Measurements from ENCODE around the gene MAEL.
A peak's percentile ranks its signal among the peaks of the same experiment; 100 is the strongest.

Gene MAEL

DNA sequence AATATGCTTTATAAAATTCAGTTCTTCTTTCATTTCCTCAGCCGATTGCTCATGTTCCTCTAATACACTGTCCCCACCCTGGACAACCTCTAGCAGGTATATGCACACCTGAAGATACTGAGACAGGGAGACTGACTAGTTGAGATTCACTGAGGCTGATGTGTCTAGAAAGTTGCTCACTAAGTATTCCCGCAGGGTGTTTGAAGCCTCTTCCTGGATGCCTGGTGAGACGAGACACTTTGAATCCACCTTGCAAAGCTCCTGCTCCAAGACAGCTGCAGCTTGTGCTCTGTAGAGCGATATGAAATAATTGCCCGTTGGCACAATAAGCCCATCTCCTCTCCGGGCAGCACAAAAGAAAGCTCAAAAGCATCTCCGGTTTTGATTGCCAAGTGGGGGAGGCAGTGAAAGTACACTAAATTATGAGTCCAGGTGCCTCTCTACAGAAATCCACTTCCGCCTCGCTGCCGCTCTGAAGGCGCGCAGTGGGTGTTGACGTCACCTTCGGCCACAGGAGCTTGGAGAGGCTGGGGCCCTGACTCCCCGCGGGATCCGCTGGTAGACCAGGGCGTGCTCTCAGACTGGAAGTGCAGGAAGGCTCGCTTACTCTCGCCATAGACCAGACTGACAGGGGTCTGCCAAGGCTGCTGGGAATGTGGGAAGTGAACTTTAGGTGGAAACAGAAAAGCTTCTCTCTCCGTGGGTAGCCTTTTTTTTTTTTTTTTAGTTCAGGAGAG, 54.8 kb downstream of the MAEL start:
- intact Hi-C loops (cut with DNase I): no loop called here
- peak in 27 of 42 donors; percentile 19 to 63 (median 44) for DNase-seq

DNA sequence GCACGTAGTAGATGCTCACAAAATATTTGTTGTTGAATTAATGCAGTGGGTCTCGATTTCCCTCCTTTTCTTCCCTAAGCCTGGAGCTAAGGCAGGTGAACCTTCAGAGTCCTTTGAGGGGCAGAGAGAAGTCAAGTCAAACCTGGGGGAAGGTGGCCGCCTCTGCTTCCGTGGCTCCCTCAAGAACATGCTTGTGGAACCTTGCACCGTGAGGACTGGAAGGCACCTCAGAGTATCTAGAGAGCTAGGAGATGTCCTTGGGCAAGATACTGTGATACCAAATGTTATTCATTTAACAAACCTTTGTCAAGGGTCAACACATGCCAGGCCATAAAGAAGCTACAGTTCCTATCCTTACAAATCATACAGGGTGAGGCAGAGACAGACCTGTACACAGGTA, 62.8 kb downstream of the MAEL start:
- intact Hi-C loops (cut with DNase I): no loop called here
- no peak for DNase-seq

DNA sequence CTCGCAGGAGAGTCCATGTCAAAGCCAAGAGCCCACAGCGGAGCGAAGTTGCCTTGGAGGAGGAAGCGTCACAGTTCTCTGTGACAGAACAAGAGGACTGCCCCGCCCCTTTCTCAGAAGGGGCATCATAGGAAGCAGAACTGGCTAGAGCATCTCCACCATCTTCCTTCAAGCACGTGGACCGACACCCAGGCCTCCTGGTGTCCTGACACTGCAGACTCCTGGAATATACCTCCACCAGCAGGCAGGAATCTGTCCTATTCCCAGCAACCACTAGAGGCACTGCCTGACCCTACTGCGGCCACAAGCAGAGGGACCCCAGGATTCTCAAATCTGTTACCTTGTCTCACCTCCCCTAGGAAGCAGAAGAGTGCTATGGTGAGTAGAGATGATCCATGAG, 63.3 kb downstream of the MAEL start:
- intact Hi-C loops (cut with DNase I): no loop called here
- DNase-seq: peak in 1 of 42 donors; percentile 35

DNA sequence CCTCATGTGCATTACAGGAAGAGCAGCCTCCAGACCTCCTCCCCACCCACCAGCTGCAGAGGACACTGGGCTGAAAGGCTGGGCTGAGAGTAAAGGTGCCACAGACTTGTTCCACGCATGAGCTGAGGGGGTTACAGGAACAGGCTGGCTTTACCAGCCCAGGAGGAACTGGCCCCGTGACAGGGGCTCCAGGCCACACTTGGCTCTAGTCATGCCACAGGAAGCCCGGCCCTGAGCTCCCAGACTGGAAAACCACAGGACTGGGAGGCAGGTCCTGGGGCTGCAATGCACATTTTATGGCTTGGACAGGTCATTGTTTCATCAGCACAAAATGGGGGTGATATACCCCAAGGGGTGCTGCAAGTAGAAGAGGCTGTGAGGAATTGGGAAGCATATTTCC, 65.5 kb downstream of the MAEL start:
- DNase-seq: peak in 1 of 42 donors; percentile 35
- intact Hi-C loops (cut with DNase I): no loop called here

DNA sequence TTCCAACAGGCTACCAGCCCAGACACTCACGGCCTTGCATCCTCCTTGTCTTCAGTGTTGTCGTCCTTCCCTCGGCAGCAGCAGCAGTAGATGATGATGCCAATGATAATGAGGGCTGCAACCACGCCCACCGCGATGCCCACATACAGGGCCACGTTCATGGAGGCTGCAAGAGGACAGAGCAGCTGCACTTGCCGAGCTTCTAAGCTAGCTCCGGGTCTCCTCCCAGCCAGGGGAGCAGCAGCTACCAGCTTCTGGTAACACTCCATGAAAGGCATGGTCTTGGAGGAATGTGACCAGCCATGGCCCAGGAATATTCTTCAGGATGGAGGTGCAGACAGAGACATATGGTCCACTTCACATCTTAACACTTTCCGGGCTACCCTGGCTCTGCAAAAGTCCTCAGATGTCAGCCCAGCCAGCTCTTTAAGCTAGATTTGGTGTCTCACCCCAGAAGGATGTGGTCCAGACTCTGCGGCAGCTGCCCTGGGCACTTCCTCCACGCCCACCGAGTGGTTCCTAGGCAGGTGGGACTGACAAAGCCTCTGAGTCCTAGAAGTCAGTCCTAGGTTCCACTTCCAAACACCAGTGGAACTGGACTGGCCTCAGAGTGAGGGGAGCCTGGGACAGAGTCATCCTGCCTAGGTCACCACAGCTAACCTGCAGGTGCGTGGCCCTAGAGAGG, 66.0 kb downstream of the MAEL start:
- intact Hi-C loops (cut with DNase I): no loop called here
- DNase-seq: peak in 1 of 42 donors; percentile 36

DNA sequence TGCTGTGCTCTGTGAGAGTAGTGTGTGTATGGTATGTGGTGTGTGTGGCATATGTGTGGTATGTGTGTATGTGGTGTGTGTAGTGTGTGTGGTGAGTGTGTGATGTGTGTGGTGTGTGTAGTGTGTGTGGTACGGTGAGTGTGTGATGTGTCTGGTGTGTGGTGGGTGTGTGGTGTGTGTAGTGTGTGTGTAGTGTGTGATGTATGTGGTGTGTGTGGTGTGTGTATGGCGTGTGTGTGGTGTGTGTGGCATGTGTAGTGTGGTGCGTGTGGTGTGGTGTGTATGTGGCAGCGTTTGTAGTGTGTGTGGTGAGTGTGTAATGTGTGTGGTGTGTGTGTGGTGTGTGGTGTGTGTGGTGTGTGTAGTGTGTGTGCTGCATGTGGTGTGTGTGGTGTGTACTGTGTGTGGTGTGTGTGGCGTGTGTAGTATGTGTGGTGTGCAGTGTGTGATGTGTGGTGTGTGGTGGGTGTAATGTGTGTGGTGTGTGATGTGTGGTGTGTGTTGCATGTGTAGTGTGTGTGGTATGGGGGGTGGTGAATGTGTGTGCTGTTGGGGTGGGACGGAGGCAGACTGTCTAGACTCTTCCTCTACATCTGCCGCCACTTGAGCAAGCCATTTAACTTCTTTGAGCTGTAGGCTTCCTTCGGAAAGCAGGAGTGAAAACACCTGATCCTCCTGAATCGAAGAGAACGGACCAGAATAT, 67.6 kb downstream of the MAEL start:
- intact Hi-C loops (cut with DNase I): no loop called here
- no peak for DNase-seq

DNA sequence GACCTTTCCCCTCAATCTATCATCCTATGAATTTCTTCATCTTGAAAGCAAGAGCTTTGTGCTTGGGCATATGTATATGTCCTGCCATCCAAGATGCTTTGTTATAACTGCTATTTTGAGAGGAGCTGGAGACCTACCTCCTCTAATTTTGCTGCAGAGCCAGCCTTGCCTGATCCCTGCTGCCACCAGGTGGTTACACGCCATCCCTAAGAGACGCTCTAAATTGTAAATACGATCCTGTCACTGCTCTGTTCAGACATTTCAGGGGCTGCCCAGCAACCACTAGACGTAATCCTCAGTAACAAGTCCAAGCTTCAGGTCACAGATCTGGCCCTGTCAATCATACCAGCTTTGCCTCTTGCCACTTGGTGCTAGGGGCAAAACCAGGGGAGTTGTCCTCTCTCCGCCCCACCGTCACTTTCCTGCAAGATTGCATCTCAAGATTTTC, 68.2 kb downstream of the MAEL start:
- peak; percentile 37 to 84 (median 60) for DNase-seq
- intact Hi-C loops (cut with DNase I): no loop called here

DNA sequence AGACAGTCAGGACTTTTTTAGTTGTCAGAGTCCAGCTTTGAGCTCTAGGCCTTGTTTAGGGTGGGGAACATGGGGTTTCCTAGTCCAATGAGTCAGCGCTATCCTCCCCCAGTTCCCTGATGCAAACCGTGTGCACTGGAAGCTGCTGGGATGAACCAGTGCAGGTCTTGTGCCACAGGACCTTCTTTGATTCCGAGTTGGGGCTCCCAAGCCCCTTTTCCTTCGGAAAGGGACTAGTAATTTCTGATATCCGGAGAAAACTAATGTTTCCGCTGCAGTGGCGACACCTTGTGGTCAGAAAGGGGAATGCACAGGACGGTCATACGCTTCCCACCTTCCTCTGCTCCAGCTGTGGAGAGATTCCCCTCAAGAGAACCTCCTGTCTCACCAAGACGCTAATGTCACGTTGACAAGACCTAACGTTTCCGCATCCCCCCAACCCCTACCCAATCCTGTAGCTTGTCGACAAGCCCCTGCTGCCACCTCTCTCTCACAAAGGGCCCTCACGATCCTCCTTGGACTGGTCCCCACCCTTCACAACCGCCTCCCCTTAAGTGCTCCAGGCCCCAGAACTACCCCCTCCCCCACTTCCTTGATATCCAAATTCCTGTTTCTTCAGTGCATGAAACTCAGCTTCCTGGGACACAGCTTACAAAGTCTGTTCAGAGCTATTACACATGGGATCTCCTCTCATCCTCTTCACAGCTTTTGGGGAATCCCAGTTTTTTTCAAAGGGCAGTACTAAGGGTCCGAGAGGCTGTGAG, 70.1 kb downstream of the MAEL start:
- DNase-seq: peak in 41 of 42 donors; percentile 49 to 95 (median 83)
- intact Hi-C loops (cut with DNase I): loop anchor here (2.0 kb wide), 1 partner anchor 148 kb away; no protein-coding TSS in a partner anchor

DNA sequence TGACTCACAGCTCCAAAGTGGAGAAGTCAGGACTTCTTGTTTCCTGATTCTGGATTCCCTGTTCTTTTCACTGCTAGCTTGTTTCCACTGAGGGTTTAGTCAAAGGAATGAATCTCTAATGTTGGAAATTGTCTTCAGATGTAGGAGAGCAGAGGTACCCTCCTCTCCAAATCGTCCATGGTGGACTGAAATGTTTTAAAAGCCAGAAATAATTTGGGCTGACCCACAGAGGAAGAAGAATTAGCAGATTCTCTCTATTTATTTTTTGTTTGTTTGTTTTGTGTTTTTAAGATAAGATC, 70.7 kb downstream of the MAEL start:
- DNase-seq: no peak
- intact Hi-C loops (cut with DNase I): loop anchor here (2.0 kb wide), 1 partner anchor 149 kb away; no protein-coding TSS in a partner anchor

DNA sequence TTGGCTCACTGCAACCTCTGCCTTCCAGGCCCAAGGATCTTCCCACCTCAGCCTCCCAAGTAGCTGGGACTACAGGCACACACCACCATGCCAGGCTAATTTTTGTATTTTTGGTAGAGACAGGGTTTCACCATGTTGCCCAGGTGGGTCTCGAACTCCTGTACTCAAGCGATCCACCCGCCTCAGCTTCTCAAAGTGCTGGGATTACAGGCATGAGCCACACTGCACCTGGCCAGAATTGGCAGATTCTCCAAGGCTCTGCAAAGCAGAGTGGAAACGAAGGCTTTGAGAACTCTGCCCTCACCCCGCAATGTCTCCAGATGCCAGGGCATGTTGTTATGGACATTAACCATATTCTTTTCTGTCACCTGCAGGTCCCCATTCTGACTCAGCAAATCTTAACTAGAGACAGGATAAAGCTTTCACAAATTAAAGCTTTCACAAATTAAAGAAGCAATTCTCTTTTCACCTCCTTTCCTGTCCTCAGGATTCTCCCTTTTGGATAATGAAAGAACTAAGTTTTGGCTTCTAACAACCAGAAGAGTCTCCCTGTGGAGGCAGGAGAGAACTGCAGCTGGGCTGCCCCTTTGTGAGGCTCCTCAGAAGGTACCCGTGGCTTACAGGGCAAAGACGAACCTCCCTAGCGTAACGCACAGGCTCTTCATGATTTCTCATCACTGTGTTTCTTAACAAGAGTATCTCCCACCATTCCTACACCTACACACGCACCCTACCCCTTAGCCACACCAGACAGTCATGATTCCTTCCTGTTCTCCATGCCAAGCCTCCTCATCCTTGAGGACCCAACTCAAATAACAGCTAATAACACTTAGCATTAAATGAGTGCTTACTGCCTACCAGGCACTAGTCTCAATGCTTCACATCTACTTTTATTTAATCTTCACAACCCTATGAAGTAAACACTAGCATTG, 71.3 kb downstream of the MAEL start:
- intact Hi-C loops (cut with DNase I): no loop called here
- peak in 1 of 42 donors; percentile 28 for DNase-seq

DNA sequence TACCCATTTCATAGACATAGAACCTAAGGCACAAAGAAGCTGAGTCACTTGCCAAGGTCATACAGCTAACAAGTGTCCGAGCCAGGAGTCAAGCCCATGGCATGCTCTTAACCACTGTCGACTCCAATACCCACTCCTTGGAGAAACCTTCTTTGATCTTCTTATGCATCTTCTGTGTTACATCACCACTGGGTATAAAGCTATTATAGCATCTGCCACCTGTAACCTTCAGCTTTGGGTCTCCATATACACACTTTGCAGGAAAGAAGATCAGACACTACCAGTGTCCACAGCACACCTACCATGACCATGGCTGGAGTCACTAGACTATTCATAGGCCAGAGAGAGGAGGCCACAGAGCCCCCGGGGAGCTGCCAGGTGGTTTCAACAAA, 72.0 kb downstream of the MAEL start:
- intact Hi-C loops (cut with DNase I): no loop called here
- DNase-seq: peak in 1 of 42 donors; percentile 28

DNA sequence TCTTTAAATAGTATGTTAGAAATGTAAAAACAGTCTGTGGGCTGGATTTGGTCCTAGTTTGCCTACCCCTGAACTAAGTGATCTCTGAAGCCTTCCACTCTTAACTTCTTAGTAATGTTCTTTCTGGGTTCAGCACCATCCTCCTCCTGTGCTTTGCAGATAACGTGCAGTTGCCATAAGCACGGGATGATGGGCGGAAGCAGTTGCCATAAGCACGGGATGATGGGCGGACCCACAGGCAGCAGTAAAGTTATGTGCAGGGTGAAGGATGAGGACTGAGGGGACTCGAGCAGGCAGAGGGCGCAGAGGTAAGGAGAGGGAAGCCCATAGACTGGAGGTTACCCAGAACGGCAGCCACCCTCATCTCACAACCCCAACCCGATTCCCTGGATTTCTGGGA, 75.5 kb downstream of the MAEL start:
- peak in 1 of 42 donors; percentile 8 for DNase-seq
- intact Hi-C loops (cut with DNase I): loop anchor here (5.0 kb wide), 3 partner anchors 153 to 468 kb away; no protein-coding TSS in a partner anchor

DNA sequence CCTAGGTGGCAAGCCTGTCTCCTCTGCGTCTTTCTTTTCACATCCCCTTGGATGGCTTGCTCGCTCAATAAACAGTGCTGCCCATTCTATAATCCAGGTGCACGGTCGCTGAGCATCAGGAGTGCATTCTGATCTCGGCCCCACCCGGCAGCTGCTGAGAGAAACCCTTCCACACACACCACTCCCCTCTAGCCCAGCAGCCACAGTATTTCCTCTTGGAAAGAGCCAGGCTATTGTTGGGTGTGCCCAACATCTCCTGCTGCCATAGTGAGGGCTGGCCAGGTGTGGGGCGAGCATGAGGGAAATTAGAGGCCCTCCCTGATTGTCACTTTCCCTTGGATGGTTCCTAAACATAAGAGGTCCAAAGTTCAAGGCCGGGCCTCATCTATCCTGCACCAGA, 76.4 kb downstream of the MAEL start:
- intact Hi-C loops (cut with DNase I): loop anchor here (5.0 kb wide), 3 partner anchors 152 to 467 kb away; no protein-coding TSS in a partner anchor
- no peak for DNase-seq

DNA sequence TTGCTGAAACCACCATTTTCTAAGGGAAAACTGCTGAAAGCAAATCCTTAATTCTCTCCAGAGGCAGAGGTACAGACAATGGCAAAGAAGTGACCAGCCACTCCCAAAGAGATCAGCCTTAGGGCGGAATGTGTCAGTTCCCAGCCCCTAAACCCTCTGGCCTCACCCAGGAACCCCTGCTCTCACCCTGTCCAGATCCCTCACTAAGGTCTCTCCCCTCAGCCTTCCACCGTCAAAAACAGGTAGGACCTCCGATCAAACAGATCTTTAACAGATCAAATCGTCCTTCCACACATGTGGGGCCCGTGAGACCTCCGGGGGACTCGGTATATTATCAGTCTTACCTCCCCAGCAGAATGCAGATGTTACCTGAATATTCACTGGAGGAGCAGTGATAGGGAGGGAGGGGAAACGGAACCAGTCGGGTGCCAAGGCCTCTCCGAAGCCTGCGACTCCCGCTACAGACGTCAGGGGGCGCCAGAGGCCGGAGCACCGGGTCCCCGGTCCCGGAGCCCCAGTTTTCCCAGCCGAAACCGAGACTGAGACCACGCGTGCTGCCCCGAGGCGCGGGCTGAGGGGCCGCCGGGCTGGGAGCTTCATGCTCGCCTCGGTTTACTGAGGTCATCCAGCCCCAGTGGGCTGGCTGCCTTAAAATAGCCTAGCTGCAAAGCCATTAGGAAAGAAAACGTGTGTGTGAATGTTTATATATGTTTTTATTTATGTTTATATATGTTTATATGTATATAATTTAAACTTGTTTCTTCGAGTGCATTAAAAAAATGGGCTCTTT, 77.4 kb downstream of the MAEL start:
- intact Hi-C loops (cut with DNase I): loop anchor here (5.0 kb wide), 3 partner anchors 151 to 466 kb away; no protein-coding TSS in a partner anchor
- DNase-seq: peak; percentile 67 to 94 (median 87)

DNA sequence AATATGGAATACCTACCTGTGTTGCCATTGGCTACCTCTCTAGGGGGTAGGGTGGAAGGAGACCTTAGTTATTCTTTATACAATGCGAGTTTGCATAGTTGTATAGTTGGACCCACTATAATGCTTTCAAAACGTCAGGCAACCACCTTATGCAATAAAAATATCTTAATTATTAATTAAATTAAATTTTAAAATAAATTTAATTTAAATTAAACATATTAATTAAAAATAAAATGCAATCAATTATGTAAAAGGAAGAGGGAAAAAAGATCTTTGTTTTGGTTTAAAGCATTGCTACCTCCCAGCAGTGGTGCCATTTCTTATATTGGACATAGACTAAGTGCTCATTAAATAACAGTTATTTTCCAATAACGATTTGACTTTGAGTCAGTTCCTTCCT, 78.8 kb downstream of the MAEL start:
- intact Hi-C loops (cut with DNase I): loop anchor here (5.0 kb wide), 3 partner anchors 149 to 464 kb away; no protein-coding TSS in a partner anchor
- DNase-seq: no peak

DNA sequence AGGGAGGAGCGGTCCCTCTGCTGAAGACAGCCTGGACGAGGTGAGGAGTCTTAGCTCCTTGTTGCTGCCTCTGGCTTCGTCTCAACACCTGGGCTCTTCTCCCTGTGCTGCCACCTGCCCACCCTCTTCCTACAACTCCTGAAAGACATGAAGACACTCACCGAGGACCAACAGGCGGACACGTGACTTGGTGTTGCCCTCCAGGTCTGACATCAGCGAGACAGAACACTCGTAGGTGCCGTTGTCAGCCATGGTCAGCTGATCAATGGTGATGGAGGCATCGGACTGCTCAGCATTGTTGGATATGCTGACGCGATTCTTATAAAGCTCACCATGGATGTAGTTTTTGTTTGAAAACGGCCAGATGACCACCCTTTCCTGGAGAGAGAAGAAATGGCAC, 79.7 kb downstream of the MAEL start:
- DNase-seq: no peak
- intact Hi-C loops (cut with DNase I): loop anchor here (5.0 kb wide), 3 partner anchors 149 to 464 kb away; no protein-coding TSS in a partner anchor

DNA sequence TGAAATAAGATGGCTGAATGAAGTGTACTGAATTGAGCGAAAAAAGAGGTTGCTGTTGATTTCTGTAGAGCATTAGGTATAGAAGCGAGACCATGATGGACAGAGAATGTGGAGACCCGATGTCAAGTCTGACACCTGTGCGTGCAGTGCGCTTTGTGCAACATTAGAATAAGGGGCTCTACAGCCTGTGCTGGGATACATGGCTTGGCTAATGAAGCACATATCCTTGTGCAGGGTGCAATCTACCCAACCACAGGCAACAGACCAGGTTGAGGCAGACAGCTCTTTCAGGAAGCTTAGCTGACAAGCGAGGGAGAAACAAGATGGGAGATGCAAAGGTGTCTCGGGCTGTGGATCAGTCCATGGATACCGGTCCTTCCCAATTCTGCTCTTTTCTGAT, 82.2 kb downstream of the MAEL start:
- intact Hi-C loops (cut with DNase I): no loop called here
- DNase-seq: no peak
